ENCODE results near the gene GHR.

Gene GHR

GRCh38 chr5:42517164-42517563 is 93.9 kb downstream of the GHR start:
- DNase-seq, result no peak

GRCh38 chr5:42518595-42519221 is 95.5 kb downstream of the GHR start:
- DNase-seq, result no peak

GRCh38 chr5:42520203-42520602 is 97.0 kb downstream of the GHR start:
- DNase-seq, result no peak

- no peak for DNase-seq
Measured at GRCh38 chr5:42520957-42521356, 97.7 kb downstream of the GHR start.

- DNase-seq, result no peak
Measured at GRCh38 chr5:42521406-42521805, 98.2 kb downstream of the GHR start.

- no peak for DNase-seq
Measured at GRCh38 chr5:42522783-42523182, 99.5 kb downstream of the GHR start.

GRCh38 chr5:42526179-42526578 is 102.9 kb downstream of the GHR start:
- DNase-seq, result no peak

GRCh38 chr5:42531611-42532010 is 108.4 kb downstream of the GHR start:
- no peak for DNase-seq

GRCh38 chr5:42542106-42542505 is 118.9 kb downstream of the GHR start:
- DNase-seq, result no peak

GRCh38 chr5:42543774-42544173 is 120.5 kb downstream of the GHR start:
- DNase-seq, result no peak

- no peak for DNase-seq
Measured at GRCh38 chr5:42545038-42545437, 121.8 kb downstream of the GHR start.

- DNase-seq, result no peak
Measured at GRCh38 chr5:42547141-42547540, 123.9 kb downstream of the GHR start.

- no peak for DNase-seq
Measured at GRCh38 chr5:42547894-42548293, 124.7 kb downstream of the GHR start.

GRCh38 chr5:42552597-42552996 is 129.4 kb downstream of the GHR start:
- no peak for DNase-seq

- no peak for DNase-seq
Measured at GRCh38 chr5:42553461-42553860, 130.2 kb downstream of the GHR start.

- DNase-seq, result no peak
Measured at GRCh38 chr5:42555010-42555409, 131.8 kb downstream of the GHR start.

- no peak for DNase-seq
Measured at GRCh38 chr5:42555797-42556196, 132.6 kb downstream of the GHR start.

GRCh38 chr5:42557689-42558088 is 134.4 kb downstream of the GHR start:
- no peak for DNase-seq

GRCh38 chr5:42561656-42562055 is 138.4 kb downstream of the GHR start:
- DNase-seq, result no peak

- no peak for DNase-seq
Measured at GRCh38 chr5:42564689-42565356, 141.6 kb downstream of the GHR start.

GRCh38 chr5:42566652-42567295 is 143.5 kb downstream of the GHR start:
- DNase-seq, result no peak

GRCh38 chr5:42569325-42569724 is 146.1 kb downstream of the GHR start:
- no peak for DNase-seq

- DNase-seq, result no peak
Measured at GRCh38 chr5:42569953-42570548, 146.8 kb downstream of the GHR start.

Measured in NCI-H1417 (cell line).